Naive B cell (primary cell): ENCODE data around the gene MRPS18A. TPM values are rescaled to one million over a fixed set of nuclear protein-coding genes. Genes with fewer than 3 reads are reported as not detected.

ENCODE experiments used
- ATAC-seq, 2 donors: fragments of 150-1000 bp; cut with Tn5 transposase; 2 replicates each; pipeline ENCODE4 v1.10.0; 2021; ENCODE audit warnings: low read depth in 2 of 2, mild to moderate bottlenecking in 2 of 2, moderate library complexity in 2 of 2
- DNase-seq: peaks from one replicate; pipeline ENCODE4 v3.0.0; 2022
- H3K27ac Mint-ChIP-seq, 6 donors: one replicate each; pipeline ENCODE4 v1.8.0; 2020 to 2022; ENCODE audit warnings: mild to moderate bottlenecking in 6 of 6, mixed read lengths in 6 of 6, moderate library complexity in 5 of 6, inconsistent platforms in 2 of 6
- H3K27me3 Mint-ChIP-seq, 3 donors: one replicate each; pipeline ENCODE4 v1.8.0; 2021 to 2022; ENCODE audit warnings: mixed read lengths in 3 of 3, mild to moderate bottlenecking in 1 of 3
- H3K36me3 Mint-ChIP-seq, 2 donors: one replicate each; pipeline ENCODE4 v1.8.0; 2020 to 2022; ENCODE audit warnings: mixed read lengths in 2 of 2, inconsistent platforms in 1 of 2, mild to moderate bottlenecking in 1 of 2
- H3K4me1 Mint-ChIP-seq, 3 donors: one replicate each; pipeline ENCODE4 v1.8.0; 2020 to 2022; ENCODE audit warnings: mixed read lengths in 3 of 3, inconsistent platforms in 1 of 3, mild to moderate bottlenecking in 1 of 3, moderate library complexity in 1 of 3
- H3K4me3 Mint-ChIP-seq, 8 donors: one replicate each; pipeline ENCODE4 v1.8.0; 2020 to 2022; ENCODE audit warnings: mild to moderate bottlenecking in 8 of 8, mixed read lengths in 8 of 8, moderate library complexity in 8 of 8, inconsistent platforms in 2 of 8
- H3K9me3 Mint-ChIP-seq, 7 donors: one replicate each; pipeline ENCODE4 v1.8.0; 2020 to 2022; ENCODE audit warnings: mixed read lengths in 7 of 7, mild to moderate bottlenecking in 5 of 7, inconsistent platforms in 2 of 7, moderate library complexity in 1 of 7
- polyA plus RNA-seq, 6 donors: library from polyadenylated mRNA; unstranded; fragments of 300-500 nt; fragmentation: Illumina TruSeq; gene quantifications; one replicate each; pipeline ENCODE4 v1.2.3, GENCODE V29; 2021; ENCODE audit warnings: low read depth in 6 of 6

Gene MRPS18A
- 10 to 100 TPM; 61.1 to 91.0 (median 80.1) TPM for polyA plus RNA-seq

DNA sequence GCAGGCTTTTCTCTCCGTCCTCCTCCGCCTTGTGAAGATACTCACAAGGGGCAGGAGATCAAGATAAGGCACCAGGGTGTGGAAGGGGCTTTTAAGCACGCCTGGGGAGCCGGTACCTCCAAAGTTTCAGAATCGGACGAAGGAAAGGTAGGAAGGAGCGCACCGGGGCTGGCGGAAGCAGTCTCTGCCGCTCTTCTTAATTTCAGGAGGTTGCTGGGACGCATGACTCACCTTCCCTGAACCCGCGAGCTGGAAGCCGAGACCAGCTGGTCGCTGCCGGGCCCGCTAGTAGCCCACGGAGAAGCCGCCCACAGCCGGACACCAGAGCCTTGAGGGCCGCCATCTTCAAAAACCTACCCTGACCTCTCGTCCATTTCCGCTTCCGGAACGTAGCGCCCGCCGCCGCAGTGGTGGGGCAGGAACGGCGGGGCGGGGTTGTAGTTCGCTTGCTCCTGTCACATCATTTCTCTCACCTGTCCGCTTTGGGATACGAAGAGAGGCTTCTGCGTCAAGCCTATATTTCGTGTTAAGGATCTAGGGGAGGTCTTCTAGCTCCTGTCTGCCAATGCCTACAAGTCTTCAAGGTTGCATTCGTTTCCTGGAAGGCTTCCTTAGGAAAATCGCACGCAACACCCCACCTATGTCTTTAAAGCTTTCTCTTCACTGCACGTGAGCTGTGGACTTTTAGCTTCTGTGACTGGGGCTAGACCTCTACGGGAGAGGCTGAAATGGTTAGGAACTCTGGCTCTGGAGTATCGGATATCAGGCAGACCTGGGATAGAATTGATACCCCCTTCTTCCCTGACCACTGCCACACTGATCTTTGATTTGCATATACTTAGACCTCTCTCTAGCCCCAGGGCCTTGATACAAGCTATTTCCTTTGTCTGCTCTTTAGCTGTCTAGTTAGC is at the start of gene MRPS18A:
Gene MRPS18A (minus strand): TSS at position 355 of the 911 bp plus-strand sequence. CDS start 12 bp downstream, at position 343.
- DNase-seq (peak; percentile 75), ATAC-seq (peak; percentile 93)
- Mint-ChIP-seq H3K4me3 (peak within 1 kb of the TSS; percentile 85 to 98 (median 96)), H3K4me1 (peaks cover 42 to 57% (median 49%) of the 10 kb centered on the region in 3 donors), H3K9me3 (no peaks in the 10 kb centered on the region), H3K27me3 (no peaks in the 10 kb centered on the region), H3K27ac (peak within 1 kb of the TSS; percentile 94 to 97 (median 96)), H3K36me3 (no peaks in the 10 kb centered on the region)

DNA sequence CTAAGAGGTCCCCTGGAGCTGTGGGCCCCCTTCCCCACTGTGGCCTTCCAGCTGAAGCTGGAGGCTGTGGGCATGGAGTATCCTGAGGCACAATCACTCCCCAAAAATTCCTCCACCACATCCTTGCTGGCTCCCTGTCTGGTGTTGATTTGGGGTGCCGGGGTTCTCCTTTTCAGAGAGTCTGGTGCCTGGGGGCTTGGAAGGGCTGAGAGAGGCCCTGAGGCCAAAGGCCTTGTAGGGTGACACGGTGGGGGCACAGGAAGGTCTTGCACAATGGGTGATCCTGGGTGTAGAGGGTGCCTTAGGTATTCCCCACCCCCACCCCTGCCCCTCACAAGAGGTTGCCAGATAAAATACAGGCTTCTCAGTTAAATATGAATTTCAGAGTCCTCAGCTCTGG is 49.3 kb upstream of the MRPS18A start:
- Mint-ChIP-seq H3K27me3 (no peaks in the 10 kb centered on the region), H3K36me3 (peaks cover 0 to 5% of the 10 kb centered on the region in 2 donors), H3K4me3 (no peak overlapping the region), H3K27ac (peak overlapping the region in 1 of 6 donors; percentile 15), H3K9me3 (peaks cover 0 to 5% (median 3%) of the 10 kb centered on the region in 7 donors), H3K4me1 (peaks cover 16 to 25% (median 22%) of the 10 kb centered on the region in 3 donors)
- DNase-seq (no peak), ATAC-seq (no peak)

DNA sequence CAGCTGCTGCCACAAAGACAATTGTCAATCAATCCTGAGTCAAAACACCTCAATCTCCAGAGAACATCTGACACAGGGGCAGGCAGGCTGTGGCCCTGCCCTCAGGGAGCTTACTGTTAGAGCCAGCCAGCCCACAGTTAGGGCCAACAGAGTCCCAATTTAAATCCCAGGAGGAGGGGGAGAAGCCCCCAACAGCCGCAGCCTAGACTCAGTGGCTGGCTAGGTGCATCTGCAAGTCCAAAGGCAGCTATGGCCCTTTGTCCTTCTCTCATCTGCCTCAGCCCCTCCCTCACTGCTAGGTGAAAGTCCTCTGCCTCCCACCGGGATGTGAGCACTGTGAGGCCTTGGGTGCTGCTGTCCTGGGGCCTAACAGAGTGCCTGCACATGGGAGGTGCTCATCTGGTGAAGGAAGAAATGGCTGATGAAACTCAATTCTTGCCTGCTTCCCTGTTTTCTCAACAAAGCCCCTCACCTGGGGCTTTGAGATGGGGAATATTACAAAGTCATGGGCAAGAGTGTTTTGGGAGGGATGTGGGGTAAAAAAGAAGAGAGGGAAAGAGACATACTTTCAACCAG is 48.7 kb upstream of the MRPS18A start:
- Mint-ChIP-seq H3K4me3 (no peak overlapping the region), H3K4me1 (peaks cover 16 to 25% (median 22%) of the 10 kb centered on the region in 3 donors), H3K36me3 (peaks cover 0 to 10% of the 10 kb centered on the region in 2 donors), H3K27ac (peak overlapping the region in 1 of 6 donors; percentile 15), H3K27me3 (no peaks in the 10 kb centered on the region), H3K9me3 (peaks cover 3 to 11% (median 8%) of the 10 kb centered on the region in 7 donors)
- DNase-seq (no peak), ATAC-seq (no peak)

DNA sequence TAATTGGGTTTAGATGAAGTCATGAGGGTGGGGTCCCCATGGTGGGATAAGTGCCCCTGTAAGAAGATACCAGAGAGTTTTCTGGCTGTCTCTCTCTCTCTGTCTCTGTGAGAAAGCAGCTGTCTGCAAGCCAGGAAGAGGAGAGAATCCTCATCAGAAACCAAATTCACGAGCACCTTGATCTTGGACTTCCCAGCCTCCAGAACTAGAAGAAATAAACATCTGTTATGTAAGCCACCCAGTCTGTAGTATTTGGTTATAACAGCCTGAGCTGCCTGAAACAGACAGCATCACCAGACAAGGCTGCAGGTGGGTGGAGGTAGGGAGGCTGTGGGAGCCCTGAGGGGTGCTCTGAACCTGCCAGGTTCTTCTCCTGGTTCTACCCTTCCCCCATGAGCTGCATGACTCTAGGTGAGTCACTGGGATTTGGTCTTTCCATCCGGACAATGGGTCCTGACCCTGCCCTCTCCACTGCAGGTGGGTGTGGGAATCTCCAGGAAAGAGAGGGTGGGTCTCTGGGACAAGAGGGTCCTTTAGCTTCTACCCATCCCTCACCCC is 48.1 kb upstream of the MRPS18A start:
- DNase-seq (no peak), ATAC-seq (no peak)
- peaks cover 16 to 25% (median 22%) of the 10 kb centered on the region in 3 donors for H3K4me1 Mint-ChIP-seq
- H3K9me3 Mint-ChIP-seq = peaks cover 4 to 17% (median 9%) of the 10 kb centered on the region in 7 donors
- peak overlapping the region in 2 of 6 donors; percentile 32 to 96 for H3K27ac Mint-ChIP-seq
- no peaks in the 10 kb centered on the region for H3K27me3 Mint-ChIP-seq
- H3K4me3 Mint-ChIP-seq = no peak overlapping the region
- peaks cover 0 to 12% of the 10 kb centered on the region in 2 donors for H3K36me3 Mint-ChIP-seq

DNA sequence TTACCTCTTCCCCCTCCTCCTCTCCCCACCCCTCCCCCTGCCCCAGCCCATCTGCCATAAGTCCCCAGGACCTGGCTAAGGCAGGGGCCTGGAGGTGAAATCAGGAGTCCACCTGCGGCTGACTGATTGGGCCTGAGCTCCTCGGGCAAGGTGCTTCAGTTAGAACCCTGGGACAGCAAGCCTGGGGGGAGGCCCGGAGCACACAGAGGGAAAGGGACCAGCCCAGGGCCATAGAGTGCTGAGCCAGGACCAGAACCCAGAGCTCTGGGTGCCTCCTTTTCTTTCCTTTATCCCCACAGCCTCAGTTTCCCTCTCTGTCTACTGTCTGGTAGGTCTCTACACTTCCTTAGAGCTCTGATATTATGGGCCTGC is 46.7 kb upstream of the MRPS18A start:
- peak overlapping the region in 4 of 6 donors; percentile 74 to 96 (median 91) for H3K27ac Mint-ChIP-seq
- H3K9me3 Mint-ChIP-seq = peaks cover 4 to 21% (median 12%) of the 10 kb centered on the region in 7 donors
- peaks cover 0 to 12% of the 10 kb centered on the region in 2 donors for H3K36me3 Mint-ChIP-seq
- H3K4me3 Mint-ChIP-seq = peak overlapping the region in 4 of 8 donors; percentile 41 to 78 (median 58)
- ATAC-seq = no peak
- peaks cover 16 to 25% (median 22%) of the 10 kb centered on the region in 3 donors for H3K4me1 Mint-ChIP-seq
- no peak for DNase-seq
- no peaks in the 10 kb centered on the region for H3K27me3 Mint-ChIP-seq

DNA sequence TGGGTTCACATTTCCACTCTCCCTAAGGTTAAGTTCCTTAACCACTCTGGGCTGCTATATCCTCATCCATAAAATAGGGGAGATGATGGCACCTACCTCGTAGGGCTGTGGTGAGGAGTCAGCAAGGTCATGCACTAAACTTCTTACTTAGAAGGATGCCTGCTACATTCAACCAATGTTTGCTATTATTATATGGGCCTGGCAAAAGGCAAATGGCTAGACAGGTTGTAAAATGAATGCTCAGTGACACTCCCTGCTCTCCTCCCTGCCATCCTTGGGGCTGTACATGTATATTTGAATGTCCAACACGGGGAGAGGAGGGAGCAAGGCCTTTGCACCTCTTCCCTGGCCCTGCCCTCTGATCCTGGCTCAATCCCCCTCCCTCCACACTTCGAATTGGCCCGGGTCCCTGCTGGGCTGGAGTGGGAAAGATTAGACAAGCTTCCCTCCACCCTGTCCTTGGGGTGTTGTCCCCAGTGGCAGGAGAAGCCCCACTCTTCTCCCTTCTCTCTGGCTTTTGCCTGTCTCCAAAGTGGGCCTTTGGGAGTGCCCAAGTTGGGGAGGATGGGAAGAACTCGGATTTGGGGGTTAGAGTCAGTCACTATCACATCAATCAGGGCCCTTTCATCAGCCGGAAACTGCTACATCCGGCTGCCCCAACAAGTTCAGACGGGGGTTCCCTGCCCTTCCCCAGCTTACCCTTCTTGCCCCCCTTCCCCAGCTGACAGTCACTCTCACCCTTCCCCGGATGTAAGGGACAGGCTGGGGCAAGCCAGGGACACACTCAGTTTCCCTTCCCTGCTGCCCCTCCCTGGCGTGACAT is 46.1 kb upstream of the MRPS18A start:
- ATAC-seq = peak; percentile 96 to 97
- peak; percentile 54 for DNase-seq
- Mint-ChIP-seq H3K4me3 (peak overlapping the region in 3 of 8 donors; percentile 30 to 73 (median 57)), H3K36me3 (peaks cover 0 to 12% of the 10 kb centered on the region in 2 donors), H3K27ac (peak overlapping the region in 4 of 6 donors; percentile 89 to 98 (median 96)), H3K27me3 (no peaks in the 10 kb centered on the region), H3K4me1 (peaks cover 16 to 25% (median 22%) of the 10 kb centered on the region in 3 donors), H3K9me3 (peaks cover 4 to 21% (median 17%) of the 10 kb centered on the region in 7 donors)

DNA sequence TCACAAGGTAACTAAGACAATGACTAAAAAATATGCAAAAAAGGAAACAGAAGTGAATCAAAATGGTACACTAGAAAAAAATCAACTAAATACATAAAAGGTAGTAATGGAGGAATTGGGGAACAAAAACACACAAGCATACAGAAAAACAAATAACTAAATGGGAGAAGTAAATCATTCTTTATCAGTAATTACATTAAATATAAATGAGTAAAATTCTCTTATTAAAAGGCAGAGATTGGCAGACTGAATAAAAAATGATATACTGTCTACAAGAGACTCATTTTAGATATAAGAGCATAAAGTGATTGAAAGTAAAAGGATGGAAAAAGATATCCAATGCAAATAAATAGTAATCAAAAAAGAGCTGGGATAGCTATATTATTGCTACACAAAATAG is 43.0 kb upstream of the MRPS18A start:
- peaks cover 4 to 21% (median 18%) of the 10 kb centered on the region in 7 donors for H3K9me3 Mint-ChIP-seq
- no peak overlapping the region for H3K4me3 Mint-ChIP-seq
- H3K4me1 Mint-ChIP-seq = peaks cover 11 to 32% (median 20%) of the 10 kb centered on the region in 3 donors
- no peak overlapping the region for H3K27ac Mint-ChIP-seq
- ATAC-seq (no peak), DNase-seq (no peak)
- H3K27me3 Mint-ChIP-seq = peaks cover 0 to 1% (median 0%) of the 10 kb centered on the region in 3 donors
- H3K36me3 Mint-ChIP-seq = peaks cover 0 to 12% of the 10 kb centered on the region in 2 donors

DNA sequence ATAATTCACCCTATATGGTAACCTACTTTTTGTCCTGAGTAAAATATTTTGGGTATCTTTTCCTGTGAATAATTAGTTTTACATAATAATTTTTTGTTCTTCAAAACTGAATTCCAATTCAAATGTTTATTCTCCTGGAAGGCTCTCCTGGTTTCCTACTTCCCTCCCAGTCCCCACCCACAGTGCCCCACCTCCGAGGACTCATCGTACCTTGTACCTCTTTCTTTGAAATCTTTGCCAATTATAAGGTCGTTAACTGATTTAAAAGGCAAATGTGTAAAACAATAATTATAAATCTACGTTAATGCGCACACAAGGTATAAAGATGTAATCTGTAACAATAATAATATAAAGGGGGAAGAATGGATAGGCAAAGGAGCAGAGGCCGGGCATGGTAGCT is 41.9 kb upstream of the MRPS18A start:
- peaks cover 0 to 12% of the 10 kb centered on the region in 2 donors for H3K36me3 Mint-ChIP-seq
- H3K9me3 Mint-ChIP-seq = peaks cover 4 to 21% (median 18%) of the 10 kb centered on the region in 7 donors
- DNase-seq = no peak
- H3K4me3 Mint-ChIP-seq = no peak overlapping the region
- no peak for ATAC-seq
- H3K27me3 Mint-ChIP-seq = peaks cover 0 to 5% (median 0%) of the 10 kb centered on the region in 3 donors
- H3K4me1 Mint-ChIP-seq = peaks cover 17 to 34% (median 28%) of the 10 kb centered on the region in 3 donors
- no peak overlapping the region for H3K27ac Mint-ChIP-seq

DNA sequence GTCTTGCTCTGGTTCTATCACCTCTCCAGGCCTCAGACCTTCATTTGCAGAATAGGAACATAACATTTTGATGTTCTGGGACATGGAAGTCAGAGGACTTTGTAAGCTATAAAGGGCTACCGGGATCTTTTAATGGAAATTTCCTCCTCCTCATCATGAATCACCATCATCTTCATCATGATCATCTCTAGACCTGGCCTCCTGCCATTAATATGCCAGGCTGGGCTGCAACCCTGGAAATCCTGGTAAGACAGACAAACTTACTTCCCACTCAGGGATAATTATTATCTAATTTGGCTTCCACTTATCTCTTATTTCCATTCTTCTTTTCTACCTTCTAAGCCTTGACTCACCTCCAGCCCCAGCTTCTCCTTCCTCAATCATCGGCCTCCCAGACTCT is 41.0 kb upstream of the MRPS18A start:
- H3K4me1 Mint-ChIP-seq = peaks cover 17 to 34% (median 30%) of the 10 kb centered on the region in 3 donors
- H3K9me3 Mint-ChIP-seq = peaks cover 4 to 21% (median 18%) of the 10 kb centered on the region in 7 donors
- no peak for ATAC-seq
- H3K27ac Mint-ChIP-seq = peak overlapping the region in 2 of 6 donors; percentile 2 to 62
- H3K36me3 Mint-ChIP-seq = peaks cover 0 to 12% of the 10 kb centered on the region in 2 donors
- peaks cover 0 to 5% (median 0%) of the 10 kb centered on the region in 3 donors for H3K27me3 Mint-ChIP-seq
- no peak overlapping the region for H3K4me3 Mint-ChIP-seq
- DNase-seq = no peak

DNA sequence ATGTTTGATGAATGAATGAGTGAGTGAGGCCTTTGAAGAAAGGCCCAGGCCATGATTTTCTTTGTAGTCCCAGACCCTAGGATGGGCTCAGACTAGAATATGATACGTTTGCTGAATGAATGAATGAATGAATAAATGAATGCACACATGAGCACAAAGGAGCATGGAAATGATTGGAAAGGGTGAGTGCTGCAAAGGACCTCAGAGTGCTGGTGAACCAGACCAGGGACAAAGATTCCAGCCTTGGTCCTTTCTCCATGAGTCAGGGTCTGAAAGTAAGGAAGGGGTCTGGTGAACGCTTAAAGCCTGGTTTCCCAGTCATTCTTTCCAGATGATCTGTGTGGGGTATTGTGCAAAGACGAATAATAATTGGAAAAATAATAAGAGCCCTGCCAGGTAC is 40.0 kb upstream of the MRPS18A start:
- H3K4me1 Mint-ChIP-seq = peaks cover 21 to 28% (median 26%) of the 10 kb centered on the region in 3 donors
- peaks cover 0 to 12% of the 10 kb centered on the region in 2 donors for H3K36me3 Mint-ChIP-seq
- H3K27me3 Mint-ChIP-seq = peaks cover 0 to 5% (median 0%) of the 10 kb centered on the region in 3 donors
- DNase-seq = no peak
- ATAC-seq = no peak
- peak overlapping the region in 2 of 6 donors; percentile 2 to 12 for H3K27ac Mint-ChIP-seq
- H3K9me3 Mint-ChIP-seq = peaks cover 4 to 21% (median 18%) of the 10 kb centered on the region in 7 donors
- H3K4me3 Mint-ChIP-seq = no peak overlapping the region

DNA sequence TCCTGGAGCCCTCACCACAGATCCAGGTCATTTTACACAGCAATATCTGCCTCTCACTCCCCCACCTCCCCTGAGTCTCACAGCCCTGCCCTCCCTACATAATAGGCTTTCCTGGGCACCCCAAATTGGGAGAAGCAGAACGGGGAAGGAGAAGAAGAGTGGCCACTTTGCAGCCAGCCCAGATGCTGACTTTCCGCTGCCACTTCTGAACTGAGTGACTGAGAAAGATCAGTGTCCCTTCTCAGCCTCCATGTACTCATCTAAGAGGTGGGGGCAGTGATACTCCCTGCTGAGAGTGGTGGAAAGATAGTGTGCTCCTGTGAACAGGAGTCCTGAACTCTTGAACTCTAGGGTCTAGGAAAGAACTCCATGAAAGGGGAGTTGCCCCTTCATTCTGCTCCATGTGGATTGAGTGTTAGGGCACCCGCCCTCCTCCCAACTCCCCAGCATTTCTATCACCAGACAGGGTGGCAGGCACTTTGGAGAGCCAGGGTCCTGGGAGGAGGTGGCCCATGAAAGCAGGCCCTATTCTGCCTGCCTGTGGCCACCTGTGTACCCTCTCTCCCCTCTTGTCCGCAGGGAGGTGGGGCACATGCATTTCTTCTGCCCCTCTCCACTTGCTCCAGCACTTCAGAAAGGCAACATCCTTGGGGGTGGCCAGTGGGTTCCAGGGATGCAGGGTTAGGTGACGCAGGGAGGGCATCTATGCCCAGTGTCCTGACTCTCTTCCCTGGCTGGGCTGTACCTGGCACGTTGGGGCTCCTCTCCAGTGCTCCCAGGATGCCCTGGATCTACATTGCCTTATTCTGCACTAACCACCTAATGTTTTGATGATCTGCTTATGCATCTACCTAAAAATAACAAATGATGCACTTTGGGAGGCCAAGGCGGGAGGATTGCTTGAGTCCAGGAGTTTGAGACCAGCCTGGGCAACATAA is 38.3 kb upstream of the MRPS18A start:
- H3K4me1 Mint-ChIP-seq = peaks cover 21 to 28% (median 26%) of the 10 kb centered on the region in 3 donors
- no peaks in the 10 kb centered on the region for H3K36me3 Mint-ChIP-seq
- peaks cover 0 to 11% (median 7%) of the 10 kb centered on the region in 7 donors for H3K9me3 Mint-ChIP-seq
- H3K4me3 Mint-ChIP-seq = peak overlapping the region in 5 of 8 donors; percentile 9 to 60 (median 39)
- DNase-seq (no peak), ATAC-seq (no peak)
- peak overlapping the region; percentile 7 to 94 (median 88) for H3K27ac Mint-ChIP-seq
- H3K27me3 Mint-ChIP-seq = peaks cover 0 to 5% (median 5%) of the 10 kb centered on the region in 3 donors
